Astrocyte (in vitro differentiated cells and primary cell): ENCODE measurements around the gene MAGI3. TPM values are rescaled to one million over a fixed set of nuclear protein-coding genes. Genes with fewer than 3 reads are reported as not detected.

ENCODE experiments used
- DNase-seq: peaks from one replicate; pipeline ENCODE4 v3.0.0-alpha.2; 2010; ENCODE audit warnings: low read depth
- FAIRE-seq: peaks from 2 replicates; lab custom pipeline; 2011; peaks lifted over from hg19 to GRCh38; lab: Jason Lieb, UNC
- H2AFZ ChIP-seq: 2 replicates; pipeline ENCODE4 v1.6.0; 2012; ENCODE audit warnings: low read depth, low read length, inconsistent platforms
- H3K27ac ChIP-seq: 2 replicates; pipeline ENCODE4 v1.5.1; 2011; ENCODE audit warnings: low read depth, low read length, inconsistent platforms
- H3K27me3 ChIP-seq: 2 replicates; pipeline ENCODE4 v1.6.0; 2011; ENCODE audit warnings: low read length, inconsistent platforms; ENCODE audit not compliant: insufficient read depth
- H3K36me3 ChIP-seq: 2 replicates; pipeline ENCODE4 v1.5.1; 2011; ENCODE audit warnings: low read length, inconsistent platforms; ENCODE audit not compliant: insufficient read depth
- H3K4me1 ChIP-seq: 2 replicates; pipeline ENCODE4 v1.5.1; 2011; ENCODE audit warnings: low read length, inconsistent platforms; ENCODE audit not compliant: insufficient read depth
- H3K4me2 ChIP-seq: 2 replicates; pipeline ENCODE4 v1.6.0; 2012; ENCODE audit warnings: low read length, inconsistent platforms
- H3K4me3 ChIP-seq: 2 replicates; pipeline ENCODE4 v1.5.1; 2011; ENCODE audit warnings: low read depth, mild to moderate bottlenecking, low read length, inconsistent platforms; ENCODE audit not compliant: insufficient read depth
- H3K79me2 ChIP-seq: 2 replicates; pipeline ENCODE4 v1.6.0; 2012; ENCODE audit warnings: mild to moderate bottlenecking, low read length, inconsistent platforms; ENCODE audit not compliant: insufficient read depth
- H3K9ac ChIP-seq: 2 replicates; pipeline ENCODE4 v1.6.0; 2012; ENCODE audit warnings: mild to moderate bottlenecking, low read length, inconsistent platforms
- H3K9me3 ChIP-seq: 2 replicates; pipeline ENCODE4 v1.5.1; 2012; ENCODE audit warnings: low read depth, mild to moderate bottlenecking, low read length, inconsistent platforms; ENCODE audit not compliant: insufficient read depth
- H4K20me1 ChIP-seq: 2 replicates; pipeline ENCODE4 v1.6.0; 2012; ENCODE audit warnings: low read length, inconsistent platforms; ENCODE audit not compliant: insufficient read depth
- H3K27ac Mint-ChIP-seq: one replicate; pipeline ENCODE4 v1.8.0; 2021; ENCODE audit warnings: mild to moderate bottlenecking, mixed read lengths; ENCODE audit not compliant: unreplicated experiment
- H3K27me3 Mint-ChIP-seq: one replicate; pipeline ENCODE4 v1.8.0; 2021; ENCODE audit warnings: low read depth, mixed read lengths; ENCODE audit not compliant: unreplicated experiment
- H3K36me3 Mint-ChIP-seq: one replicate; pipeline ENCODE4 v1.8.0; 2021; ENCODE audit warnings: low read depth, mixed read lengths; ENCODE audit not compliant: unreplicated experiment
- H3K4me1 Mint-ChIP-seq: one replicate; pipeline ENCODE4 v1.8.0; 2021; ENCODE audit warnings: low read depth, mixed read lengths; ENCODE audit not compliant: unreplicated experiment
- H3K4me3 Mint-ChIP-seq: one replicate; pipeline ENCODE4 v1.8.0; 2021; ENCODE audit warnings: mild to moderate bottlenecking, moderate library complexity, mixed read lengths; ENCODE audit not compliant: unreplicated experiment
- H3K9me3 Mint-ChIP-seq: one replicate; pipeline ENCODE4 v1.8.0; 2021; ENCODE audit warnings: mild to moderate bottlenecking, mixed read lengths; ENCODE audit not compliant: unreplicated experiment
- EZH2 ChIP-seq: IDR thresholded peaks from 2 replicates; pipeline ENCODE4 v1.6.1; 2012; ENCODE audit warnings: mild to moderate bottlenecking, low read length, inconsistent platforms; ENCODE audit not compliant: insufficient read depth
- total RNA-seq: library from RNA; stranded (reverse); gene quantifications from 2 replicates; pipeline ENCODE4 v1.2.1, GENCODE V29; 2021
- TF ChIP-seq, protein P1 (sequence below): IDR thresholded peaks from 2 replicates; pipeline ENCODE4 v1.5.1; 2011; ENCODE audit warnings: low read depth, mild to moderate bottlenecking, inconsistent platforms, low read length, moderate library complexity; ENCODE audit not compliant: insufficient read depth

The MAGI3 gene
- total RNA-seq, 1 donor from 2014 or later, result 16.5 TPM

DNA sequence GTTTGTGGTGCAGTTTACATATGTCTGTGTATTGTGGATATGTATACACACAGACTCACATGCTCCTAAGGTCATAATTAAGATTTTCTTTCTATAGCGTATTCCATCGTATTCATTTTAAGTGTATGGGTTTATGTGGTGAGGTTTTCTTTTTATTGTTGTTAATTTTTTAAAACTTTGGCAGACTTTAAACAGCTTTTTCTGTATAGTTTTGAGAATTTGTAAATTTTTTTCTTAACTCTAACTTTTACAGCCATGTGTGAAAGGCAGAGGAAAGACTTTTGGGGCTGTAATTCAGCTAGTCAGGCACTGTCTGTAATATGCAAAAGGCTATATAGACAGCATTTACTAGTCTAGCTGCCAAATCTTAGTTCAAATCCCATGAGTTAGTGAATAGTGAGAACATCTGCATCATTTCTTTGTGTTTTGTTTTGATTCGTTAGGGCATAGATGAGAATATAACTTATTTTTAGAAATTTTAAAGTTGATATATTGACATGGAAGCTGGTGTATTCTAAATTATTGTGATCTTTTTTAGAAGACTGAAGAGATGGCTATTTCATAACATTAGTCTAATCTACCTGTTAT is 2.3 kb downstream of the MAGI3 start:
- Histone ChIP-seq H4K20me1 (peaks cover 20% of the 10 kb centered on the region), H2AFZ (no peak overlapping the region), H3K27ac (no peak overlapping the region), H3K4me2 (peak overlapping the region; percentile 96), H3K4me1 (peaks cover 23% of the 10 kb centered on the region), H3K4me3 (no peak overlapping the region), H3K36me3 (no peaks in the 10 kb centered on the region), H3K9me3 (no peaks in the 10 kb centered on the region), H3K27me3 (no peaks in the 10 kb centered on the region), H3K9ac (no peak overlapping the region), H3K79me2 (peaks cover 67% of the 10 kb centered on the region)
- Mint-ChIP-seq H3K4me1 (peaks cover 17% of the 10 kb centered on the region), H3K27ac (no peak overlapping the region), H3K4me3 (peak overlapping the region; percentile 94), H3K27me3 (no peaks in the 10 kb centered on the region), H3K9me3 (peaks cover 4% of the 10 kb centered on the region), H3K36me3 (no peaks in the 10 kb centered on the region)
- no peak for FAIRE-seq
- DNase-seq, result no peak
- TF ChIP-seq, protein P1, sequence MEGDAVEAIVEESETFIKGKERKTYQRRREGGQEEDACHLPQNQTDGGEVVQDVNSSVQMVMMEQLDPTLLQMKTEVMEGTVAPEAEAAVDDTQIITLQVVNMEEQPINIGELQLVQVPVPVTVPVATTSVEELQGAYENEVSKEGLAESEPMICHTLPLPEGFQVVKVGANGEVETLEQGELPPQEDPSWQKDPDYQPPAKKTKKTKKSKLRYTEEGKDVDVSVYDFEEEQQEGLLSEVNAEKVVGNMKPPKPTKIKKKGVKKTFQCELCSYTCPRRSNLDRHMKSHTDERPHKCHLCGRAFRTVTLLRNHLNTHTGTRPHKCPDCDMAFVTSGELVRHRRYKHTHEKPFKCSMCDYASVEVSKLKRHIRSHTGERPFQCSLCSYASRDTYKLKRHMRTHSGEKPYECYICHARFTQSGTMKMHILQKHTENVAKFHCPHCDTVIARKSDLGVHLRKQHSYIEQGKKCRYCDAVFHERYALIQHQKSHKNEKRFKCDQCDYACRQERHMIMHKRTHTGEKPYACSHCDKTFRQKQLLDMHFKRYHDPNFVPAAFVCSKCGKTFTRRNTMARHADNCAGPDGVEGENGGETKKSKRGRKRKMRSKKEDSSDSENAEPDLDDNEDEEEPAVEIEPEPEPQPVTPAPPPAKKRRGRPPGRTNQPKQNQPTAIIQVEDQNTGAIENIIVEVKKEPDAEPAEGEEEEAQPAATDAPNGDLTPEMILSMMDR, result no peak
- no peak for TF ChIP-seq EZH2

DNA sequence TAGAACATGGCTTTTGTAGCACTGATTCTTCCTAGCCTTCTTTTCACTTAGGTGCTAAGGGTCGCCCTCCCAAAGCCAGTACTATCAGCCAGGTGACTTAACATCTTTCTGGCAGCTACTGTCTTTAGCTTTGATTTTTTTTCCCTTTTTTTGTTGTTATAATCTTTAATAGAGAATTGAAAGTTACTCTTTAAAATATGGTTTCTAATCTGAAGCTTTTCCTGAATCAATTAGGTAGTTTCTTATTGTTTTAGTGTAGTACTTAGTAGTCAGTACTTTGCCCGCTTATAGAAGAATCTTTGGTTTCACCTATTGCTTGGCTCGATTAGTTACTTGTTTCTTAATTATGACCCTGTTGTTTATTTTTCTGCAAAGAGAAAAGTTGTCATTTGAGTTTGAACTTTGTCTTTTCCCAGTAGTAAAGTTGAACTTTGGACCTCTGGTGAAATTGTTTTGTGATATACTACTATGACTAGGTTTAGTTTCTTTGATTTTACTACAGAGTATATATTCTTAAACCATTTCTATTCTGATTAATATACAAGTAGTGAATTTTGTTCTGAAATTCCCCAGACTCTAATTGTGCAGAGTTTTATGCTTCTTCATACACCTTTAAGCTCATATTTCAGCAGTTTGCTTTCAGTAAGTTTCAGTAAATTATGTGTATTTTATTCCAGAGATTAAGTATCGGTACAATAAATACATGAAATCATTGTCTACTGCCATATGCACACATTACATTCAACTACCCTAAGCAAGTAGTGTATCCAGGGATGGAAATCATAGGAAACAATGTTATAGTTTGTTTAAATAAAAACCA is 3.9 kb downstream of the MAGI3 start:
- Histone ChIP-seq H4K20me1 (peaks cover 24% of the 10 kb centered on the region), H3K9ac (no peak overlapping the region), H3K9me3 (no peaks in the 10 kb centered on the region), H3K79me2 (peaks cover 83% of the 10 kb centered on the region), H2AFZ (no peak overlapping the region), H3K36me3 (no peaks in the 10 kb centered on the region), H3K4me1 (peaks cover 16% of the 10 kb centered on the region), H3K27ac (no peak overlapping the region), H3K27me3 (no peaks in the 10 kb centered on the region), H3K4me3 (no peak overlapping the region), H3K4me2 (no peak overlapping the region)
- Mint-ChIP-seq H3K4me3 (no peak overlapping the region), H3K4me1 (peaks cover 14% of the 10 kb centered on the region), H3K36me3 (no peaks in the 10 kb centered on the region), H3K27ac (no peak overlapping the region), H3K9me3 (no peaks in the 10 kb centered on the region), H3K27me3 (no peaks in the 10 kb centered on the region)
- TF ChIP-seq, protein P1, result no peak
- TF ChIP-seq EZH2, result no peak
- DNase-seq (no peak), FAIRE-seq (no peak)

DNA sequence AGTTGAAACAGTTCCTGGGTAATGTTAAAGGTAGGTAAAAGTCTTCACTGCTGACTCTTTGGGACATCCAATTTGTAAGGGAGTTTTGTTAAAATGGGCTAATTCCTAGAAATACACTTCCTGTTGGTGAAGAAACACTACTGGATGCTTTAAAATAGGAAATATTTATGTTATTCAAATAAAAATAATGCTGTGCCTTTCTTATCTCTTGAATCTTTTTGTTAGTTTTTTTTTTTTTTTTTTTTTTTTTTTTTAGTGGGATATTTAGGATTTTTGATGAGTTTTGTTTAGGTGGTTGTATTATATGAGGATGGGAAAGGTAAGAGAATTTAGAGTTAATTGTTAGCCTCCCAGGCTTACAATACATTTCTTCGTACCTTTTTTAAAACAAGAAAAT is 4.5 kb downstream of the MAGI3 start:
- no peak overlapping the region for H3K4me3 ChIP-seq
- H3K79me2 ChIP-seq, result peaks cover 87% of the 10 kb centered on the region
- H3K27ac ChIP-seq, result no peak overlapping the region
- H3K9me3 ChIP-seq, result no peaks in the 10 kb centered on the region
- no peak overlapping the region for H2AFZ ChIP-seq
- H3K27ac Mint-ChIP-seq, result no peak overlapping the region
- no peaks in the 10 kb centered on the region for H3K27me3 Mint-ChIP-seq
- H3K27me3 ChIP-seq, result no peaks in the 10 kb centered on the region
- no peak overlapping the region for H3K4me3 Mint-ChIP-seq
- H3K4me1 ChIP-seq, result peaks cover 16% of the 10 kb centered on the region
- no peak overlapping the region for H3K4me2 ChIP-seq
- H3K36me3 Mint-ChIP-seq, result no peaks in the 10 kb centered on the region
- peaks cover 24% of the 10 kb centered on the region for H4K20me1 ChIP-seq
- TF ChIP-seq, protein P1, result no peak
- TF ChIP-seq EZH2, result no peak
- H3K9me3 Mint-ChIP-seq, result no peaks in the 10 kb centered on the region
- peaks cover 11% of the 10 kb centered on the region for H3K4me1 Mint-ChIP-seq
- no peaks in the 10 kb centered on the region for H3K36me3 ChIP-seq
- H3K9ac ChIP-seq, result no peak overlapping the region
- FAIRE-seq (no peak), DNase-seq (no peak)
